Loucy (cell line): Measurements from ENCODE around the gene CISD2.
"Not testable (repeated sequence)": the region's sequence is repeated elsewhere in the genome, so short reads cannot be mapped to it uniquely, and the experiment has no call there.

Source experiments
- H2AFZ ChIP-seq: fragments of 200-600 bp; sonication (generic); 2 replicates; pipeline ENCODE4 v1.6.0; 2016; ENCODE audit warnings: antibody characterized with exemption, mild to moderate bottlenecking, low read length, moderate library complexity
- H3F3A ChIP-seq: fragments of 200-600 bp; 2 replicates; pipeline ENCODE4 v1.6.0; 2016; ENCODE audit warnings: antibody characterized with exemption, low read depth, mild to moderate bottlenecking
- H3K27me3 ChIP-seq: fragments of 200-600 bp; sonication (generic); 2 replicates; pipeline ENCODE4 v1.6.1; 2014; ENCODE audit warnings: low read length, mild to moderate bottlenecking; ENCODE audit not compliant: insufficient read depth, poor library complexity, severe bottlenecking
- H3K36me3 ChIP-seq: fragments of 200-600 bp; sonication (generic); 2 replicates; pipeline ENCODE4 v1.6.1; 2016; ENCODE audit warnings: low read length; ENCODE audit not compliant: insufficient read depth
- H3K4me1 ChIP-seq: fragments of 200-600 bp; sonication (generic); 2 replicates; pipeline ENCODE4 v1.5.1; 2014; ENCODE audit warnings: low read length, mild to moderate bottlenecking; ENCODE audit not compliant: insufficient read depth, poor library complexity, severe bottlenecking
- H3K4me2 ChIP-seq: fragments of 200-600 bp; sonication (generic); 2 replicates; pipeline ENCODE4 v1.6.0; 2014; ENCODE audit warnings: antibody characterized with exemption, low read length, low read depth, mild to moderate bottlenecking; ENCODE audit not compliant: poor library complexity, severe bottlenecking
- H3K4me3 ChIP-seq: fragments of 200-600 bp; sonication (generic); 2 replicates; pipeline ENCODE4 v1.5.1; 2014; ENCODE audit warnings: low read length, mild to moderate bottlenecking, mixed read lengths; ENCODE audit not compliant: poor library complexity, severe bottlenecking
- H3K79me2 ChIP-seq: fragments of 200-600 bp; sonication (generic); 2 replicates; pipeline ENCODE4 v1.6.1; 2014; ENCODE audit warnings: low read length; ENCODE audit not compliant: insufficient read depth
- H3K9ac ChIP-seq: fragments of 200-600 bp; sonication (generic); 2 replicates; pipeline ENCODE4 v1.6.0; 2014; ENCODE audit warnings: mild to moderate bottlenecking, low read depth, low read length, moderate library complexity; ENCODE audit not compliant: poor library complexity, severe bottlenecking
- H3K9me2 ChIP-seq: fragments of 200-600 bp; sonication (generic); replicated peaks from 2 replicates; pipeline ENCODE4 v1.6.1; 2016; ENCODE audit warnings: low read depth, low read length, mixed read lengths
- H3K9me3 ChIP-seq: fragments of 200-600 bp; sonication (generic); 2 replicates; pipeline ENCODE4 v1.6.1; 2014; ENCODE audit warnings: mild to moderate bottlenecking, antibody characterized with exemption, low read length, low read depth; ENCODE audit not compliant: insufficient read depth
- H4K20me1 ChIP-seq: fragments of 200-600 bp; sonication (generic); 2 replicates; pipeline ENCODE4 v1.6.0; 2014; ENCODE audit warnings: antibody characterized with exemption, low read length, mild to moderate bottlenecking; ENCODE audit not compliant: insufficient read depth, poor library complexity, severe bottlenecking
- CTCF ChIP-seq: fragments of 200-600 bp; sonication (generic); conservative IDR thresholded peaks from 2 replicates; pipeline ENCODE4 v1.5.1; 2014; ENCODE audit warnings: mild to moderate bottlenecking, antibody characterized with exemption, low read length
- EZH2phosphoT487 ChIP-seq: fragments of 200-600 bp; IDR thresholded peaks from 2 replicates; pipeline ENCODE4 v1.6.1; 2018; ENCODE audit warnings: antibody characterized with exemption, mild to moderate bottlenecking, moderate library complexity, borderline replicate concordance

CISD2 gene

GRCh38 chr4:102935716-102936115 lies 66.9 kb downstream of the CISD2 start:
- Histone ChIP-seq H3K9me2 (no peaks in the 10 kb centered on the region), H4K20me1 (no peaks in the 10 kb centered on the region), H3K27me3 (no peaks in the 10 kb centered on the region), H3K4me1 (no peaks in the 10 kb centered on the region), H3K4me3 (no peak overlapping the region), H3F3A (no peaks in the 10 kb centered on the region), H3K4me2 (no peak overlapping the region), H3K36me3 (no peaks in the 10 kb centered on the region), H3K9me3 (no peaks in the 10 kb centered on the region), H2AFZ (no peak overlapping the region), H3K9ac (no peak overlapping the region), H3K79me2 (no peaks in the 10 kb centered on the region)
- no peak for TF ChIP-seq EZH2phosphoT487
- no peak for TF ChIP-seq CTCF

GRCh38 chr4:102938063-102938462 lies 69.3 kb downstream of the CISD2 start:
- not testable (repeated sequence) for H3K4me1 ChIP-seq, H3K9me2 ChIP-seq, H2AFZ ChIP-seq, H3K36me3 ChIP-seq, H4K20me1 ChIP-seq, H3F3A ChIP-seq, H3K9me3 ChIP-seq, H3K4me2 ChIP-seq, H3K4me3 ChIP-seq, H3K9ac ChIP-seq, H3K27me3 ChIP-seq, H3K79me2 ChIP-seq
